Measurements from ENCODE around the gene TMTC2. TPM values are rescaled to one million over a fixed set of nuclear protein-coding genes. Genes with fewer than 3 reads are reported as not detected.

The TMTC2 gene
- total and polyA plus RNA-seq, 10 of the 15 experiments (the other 5 are each of a cell fraction or from before 2014, with no cell fraction given): 0.14 to 9.7 (median 1.2) TPM

- TF ChIP-seq SKIL (IDR thresholded peaks at IDR 0.05; ENCODE audit: low read depth, poor library complexity, severe bottlenecking) (no peak), E4F1 (IDR thresholded peaks at IDR 0.05; ENCODE audit: borderline replicate concordance, partially characterized antibody) (no peak), RELA (IDR thresholded peaks at IDR 0.05; ENCODE audit: borderline replicate concordance, partially characterized antibody) (no peak)
These were observed 145.4 kb downstream of the TMTC2 start (continued) for GRCh38 chr12:82832096-82832495.

- 95% methylated on average over 3 of the region's 3 CpGs for WGBS (ENCODE audit: insufficient coverage, insufficient replicate concordance, low lambda C conversion rate, missing lambda C conversion rate)
- ATAC-seq: no peak
- no peaks in the 10 kb centered on the region for H3K36me3 ChIP-seq (ENCODE audit: control insufficient read depth in 2 of 2, insufficient read depth in 2 of 2, low read length in 1 of 2)
- in situ Hi-C loops (cut with MboI): no loop called here
- RAD21 ChIA-PET (ENCODE audit: unreplicated experiment): no interaction called here
- no peaks in the 10 kb centered on the region for H3K9me3 ChIP-seq (replicated peaks; ENCODE audit: control insufficient read depth, insufficient read depth, low read length)
- no TSS peak for BruUV-seq (replicated peaks)
- POLR2A ChIA-PET: no interaction called here
- no peak overlapping the region for H3K4me3 ChIP-seq
- no peak overlapping the region for H2AFZ ChIP-seq (ENCODE audit: control insufficient read depth, low read depth, low read length)
- no peak for DNase-seq (ENCODE audit: low read depth, low spot score)
- H3K4me1 ChIP-seq (ENCODE audit: control insufficient read depth, insufficient read depth, low read length): no peaks in the 10 kb centered on the region
- no peak overlapping the region for H3K9ac ChIP-seq (ENCODE audit: control insufficient read depth, insufficient read depth, low read length)
- H3K4me2 ChIP-seq (ENCODE audit: control insufficient read depth, insufficient read depth): no peak overlapping the region
- H3K27me3 ChIP-seq (replicated peaks in 1 of 2; ENCODE audit: control insufficient read depth in 2 of 2, insufficient read depth in 2 of 2, low read length in 1 of 2): no peaks in the 10 kb centered on the region
- FAIRE-seq: peak; percentile 23
- no peaks in the 10 kb centered on the region for H4K20me1 ChIP-seq (ENCODE audit: control insufficient read depth, insufficient read depth)
- intact Hi-C loops (cut with micrococcal nuclease; ENCODE audit: unreplicated experiment): no loop called here
- no peaks in the 10 kb centered on the region for H3K79me2 ChIP-seq (ENCODE audit: control insufficient read depth, insufficient read depth, low read length)
- CTCF ChIA-PET: interaction anchor here (0.6 to 2.6 kb wide), 3 partner anchors 9 to 307 kb away, joined by 3 to 7 read pairs (median 3); no protein-coding TSS in a partner anchor
- no peak overlapping the region for H3K27ac ChIP-seq (ENCODE audit: control insufficient read depth, insufficient read depth)
- SMC1A ChIA-PET (ENCODE audit: uncharacterized antibody, unreplicated experiment): no interaction called here
- no peak for TF ChIP-seq PKNOX1 (IDR thresholded peaks at IDR 0.05)
- TF ChIP-seq KAT2A (conservative IDR thresholded peaks at IDR 0.05; ENCODE audit: control insufficient read depth, low read depth, low read length): no peak
- TF ChIP-seq HSF1 (IDR thresholded peaks at IDR 0.05; ENCODE audit: low read depth, low read length): no peak
- TF ChIP-seq SRF (IDR thresholded peaks at IDR 0.05; ENCODE audit: low read depth in 2 of 2, low read length in 2 of 2): no peak
- TF ChIP-seq GABPA (IDR thresholded peaks at IDR 0.05; ENCODE audit: low read depth): no peak
- TF ChIP-seq REST (IDR thresholded peaks at IDR 0.05; ENCODE audit: low read depth, low read length): no peak
- TF ChIP-seq ETV6 (conservative IDR thresholded peaks at IDR 0.05 in 1 of 2, IDR thresholded peaks at IDR 0.05 in 1 of 2; ENCODE audit: borderline replicate concordance in 1 of 2, low read depth in 1 of 2): no peak
- TF ChIP-seq NRF1 (conservative IDR thresholded peaks at IDR 0.05; ENCODE audit: low read depth, low read length): no peak
These were observed 146.3 kb downstream of the TMTC2 start for GRCh38 chr12:82832981-82833380.

All from GM12878 (cell line).